ENCODE data around the gene OR7G1.

Gene OR7G1

GRCh38 chr19:9115307-9115813 is at the start of gene OR7G1:
OR7G1 (minus strand) TSS chr19:9115763; CDS start chr19:9115763, 0 bp downstream.
- DNase-seq, result no peak

GRCh38 chr19:9165261-9165660 is 49.7 kb upstream of the OR7G1 start:
- DNase-seq, result no peak

GRCh38 chr19:9161427-9161826 is 45.9 kb upstream of the OR7G1 start:
- no peak for DNase-seq

GRCh38 chr19:9159891-9160290 is 44.3 kb upstream of the OR7G1 start:
- DNase-seq, result no peak

GRCh38 chr19:9156304-9156703 is 40.7 kb upstream of the OR7G1 start:
- DNase-seq, result no peak

GRCh38 chr19:9155591-9155990 is 40.0 kb upstream of the OR7G1 start:
- no peak for DNase-seq

- no peak for DNase-seq
These were observed 35.8 kb upstream of the OR7G1 start for GRCh38 chr19:9151367-9151766.

- no peak for DNase-seq
These were observed 35.1 kb upstream of the OR7G1 start for GRCh38 chr19:9150650-9151049.

GRCh38 chr19:9149997-9150396 is 34.4 kb upstream of the OR7G1 start:
- DNase-seq, result no peak

- no peak for DNase-seq
These were observed 33.1 kb upstream of the OR7G1 start for GRCh38 chr19:9148697-9149096.

- no peak for DNase-seq
These were observed 31.3 kb upstream of the OR7G1 start for GRCh38 chr19:9146882-9147281.

GRCh38 chr19:9144920-9145319 is 29.4 kb upstream of the OR7G1 start:
- DNase-seq, result no peak

- DNase-seq, result peak; percentile 89
These were observed 24.8 kb upstream of the OR7G1 start, which contains the start of gene ZNF317 for GRCh38 chr19:9140159-9140874. ZNF317 (plus strand) TSS chr19:9140397; CDS start chr19:9156017, 15,620 bp downstream.

GRCh38 chr19:9139609-9140158 is 24.1 kb upstream of the OR7G1 start:
- peak; percentile 65 for DNase-seq

- no peak for DNase-seq
These were observed 16.9 kb upstream of the OR7G1 start for GRCh38 chr19:9132422-9132821.

GRCh38 chr19:9130965-9131364 is 15.4 kb upstream of the OR7G1 start:
- no peak for DNase-seq

- no peak for DNase-seq
These were observed 12.6 kb upstream of the OR7G1 start for GRCh38 chr19:9128171-9128570.

GRCh38 chr19:9126900-9127405 is 11.4 kb upstream of the OR7G1 start, which contains the start of gene OR7G3:
OR7G3 (minus strand) TSS chr19:9126950; CDS start chr19:9126950, 0 bp downstream.
- DNase-seq, result no peak

GRCh38 chr19:9116547-9116946 is 984 bp upstream of the OR7G1 start:
- no peak for DNase-seq

- DNase-seq, result no peak
These were observed 5.6 kb downstream of the OR7G1 start for GRCh38 chr19:9109959-9110358.

GRCh38 chr19:9107375-9107774 is 8.2 kb downstream of the OR7G1 start, which contains the start of gene OR7G2:
OR7G2 (minus strand) TSS chr19:9107475; CDS start chr19:9103243, 4,232 bp downstream.
- no peak for DNase-seq

- no peak for DNase-seq
These were observed 28.8 kb downstream of the OR7G1 start, which contains the start of gene OR1M1 for GRCh38 chr19:9086761-9087160. OR1M1 (plus strand) TSS chr19:9087061; CDS start chr19:9093245, 6,184 bp downstream.

- no peak for DNase-seq
These were observed 36.9 kb downstream of the OR7G1 start for GRCh38 chr19:9078651-9079050.

GRCh38 chr19:9076901-9077300 is 38.7 kb downstream of the OR7G1 start:
- no peak for DNase-seq
